GM12891 (cell line): ENCODE results near the gene COL6A3.

Source experiments
- DNase-seq: peaks from one replicate; pipeline ENCODE4 v3.0.0; 2011; ENCODE audit warnings: low spot score; ENCODE audit not compliant: insufficient read length
- FAIRE-seq: peaks from 2 replicates; lab custom pipeline; 2011; peaks lifted over from hg19 to GRCh38; lab: Jason Lieb, UNC
- PAX5 ChIP-seq: IDR thresholded peaks from 2 replicates; pipeline ENCODE4 v1.6.1; 2011; ENCODE audit warnings: low read length, moderate library complexity, mild to moderate bottlenecking; ENCODE audit not compliant: insufficient read depth, severe bottlenecking
- POLR2A ChIP-seq: IDR thresholded peaks from 2 replicates; pipeline ENCODE4 v1.6.1; 2011; ENCODE audit warnings: low read depth, low read length, control low read depth
- POLR2AphosphoS5 ChIP-seq: IDR thresholded peaks from 2 replicates; pipeline ENCODE4 v1.6.1; 2011; ENCODE audit warnings: low read depth, low read length, control low read depth
- POU2F2 ChIP-seq: IDR thresholded peaks from 2 replicates; pipeline ENCODE4 v1.6.1; 2011; ENCODE audit warnings: low read depth, mild to moderate bottlenecking, control low read depth, low read length, moderate library complexity
- SPI1 ChIP-seq: IDR thresholded peaks from 2 replicates; pipeline ENCODE4 v1.6.1; 2011; ENCODE audit warnings: low read depth, low read length, control low read depth
- TAF1 ChIP-seq: IDR thresholded peaks from 2 replicates; pipeline ENCODE4 v1.6.1; 2011; ENCODE audit warnings: low read depth, low read length, control low read depth

COL6A3 gene

DNA sequence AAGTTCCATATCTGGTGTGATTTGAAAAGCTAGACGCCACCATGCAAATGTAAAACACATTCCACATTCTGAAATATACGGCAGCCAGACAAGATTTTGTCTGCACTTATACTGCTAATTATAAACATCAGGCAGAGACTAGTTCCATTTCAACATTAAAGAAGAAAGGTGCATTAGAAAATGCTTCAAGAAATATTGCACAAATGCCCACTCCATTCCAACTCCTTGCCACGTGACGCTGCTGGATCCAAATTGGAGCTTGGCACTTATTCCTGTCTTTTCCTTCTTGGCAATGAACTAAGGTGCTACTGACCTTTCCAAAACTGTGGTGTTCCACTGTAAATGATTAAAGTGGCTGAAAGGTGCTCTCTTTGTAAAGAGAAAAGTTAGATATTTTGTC is 6.3 kb downstream of the COL6A3 start:
- DNase-seq: no peak
- TF ChIP-seq TAF1: no peak
- no peak for TF ChIP-seq SPI1
- TF ChIP-seq POLR2A: no peak
- no peak for TF ChIP-seq POLR2AphosphoS5
- TF ChIP-seq POU2F2: no peak
- no peak for TF ChIP-seq PAX5
- FAIRE-seq: no peak

- no peak for FAIRE-seq
- TF ChIP-seq PAX5 (no peak), TAF1 (no peak), POLR2AphosphoS5 (no peak), SPI1 (no peak), POU2F2 (no peak), POLR2A (no peak)
- no peak for DNase-seq
Measured at GRCh38 chr2:237406371-237406895, 7.5 kb downstream of the COL6A3 start.

DNA sequence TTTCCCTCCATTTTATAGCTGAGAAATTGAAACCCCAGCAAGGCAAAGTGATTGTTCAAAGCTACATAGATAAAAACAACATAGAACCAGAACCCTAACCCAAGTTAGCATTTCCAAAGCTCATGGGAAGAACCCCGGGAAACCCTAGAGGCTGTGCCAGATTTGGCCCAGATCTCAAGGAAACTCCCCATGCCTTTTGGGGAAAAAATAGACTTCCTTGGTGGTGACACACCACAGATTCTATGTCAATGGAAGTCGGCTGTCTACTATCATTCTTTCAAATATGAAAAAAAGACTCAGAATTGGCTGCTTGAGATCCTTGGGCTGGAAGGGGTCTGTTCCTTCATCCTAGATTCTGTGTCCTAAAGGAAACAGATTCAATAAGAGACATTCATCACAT is 8.4 kb downstream of the COL6A3 start:
- TF ChIP-seq POLR2AphosphoS5: no peak
- FAIRE-seq (no peak), DNase-seq (no peak)

GRCh38 chr2:237405006-237405559 is 8.9 kb downstream of the COL6A3 start:
- no peak for DNase-seq
- no peak for FAIRE-seq
- no peak for TF ChIP-seq POLR2AphosphoS5
- no peak for TF ChIP-seq PAX5
- no peak for TF ChIP-seq POLR2A
- TF ChIP-seq TAF1: no peak
- TF ChIP-seq SPI1: no peak
- TF ChIP-seq POU2F2: no peak

GRCh38 chr2:237404413-237404812 is 9.6 kb downstream of the COL6A3 start:
- no peak for FAIRE-seq
- TF ChIP-seq POLR2A (no peak), SPI1 (no peak), POLR2AphosphoS5 (no peak), PAX5 (no peak), POU2F2 (no peak), TAF1 (no peak)
- no peak for DNase-seq

DNA sequence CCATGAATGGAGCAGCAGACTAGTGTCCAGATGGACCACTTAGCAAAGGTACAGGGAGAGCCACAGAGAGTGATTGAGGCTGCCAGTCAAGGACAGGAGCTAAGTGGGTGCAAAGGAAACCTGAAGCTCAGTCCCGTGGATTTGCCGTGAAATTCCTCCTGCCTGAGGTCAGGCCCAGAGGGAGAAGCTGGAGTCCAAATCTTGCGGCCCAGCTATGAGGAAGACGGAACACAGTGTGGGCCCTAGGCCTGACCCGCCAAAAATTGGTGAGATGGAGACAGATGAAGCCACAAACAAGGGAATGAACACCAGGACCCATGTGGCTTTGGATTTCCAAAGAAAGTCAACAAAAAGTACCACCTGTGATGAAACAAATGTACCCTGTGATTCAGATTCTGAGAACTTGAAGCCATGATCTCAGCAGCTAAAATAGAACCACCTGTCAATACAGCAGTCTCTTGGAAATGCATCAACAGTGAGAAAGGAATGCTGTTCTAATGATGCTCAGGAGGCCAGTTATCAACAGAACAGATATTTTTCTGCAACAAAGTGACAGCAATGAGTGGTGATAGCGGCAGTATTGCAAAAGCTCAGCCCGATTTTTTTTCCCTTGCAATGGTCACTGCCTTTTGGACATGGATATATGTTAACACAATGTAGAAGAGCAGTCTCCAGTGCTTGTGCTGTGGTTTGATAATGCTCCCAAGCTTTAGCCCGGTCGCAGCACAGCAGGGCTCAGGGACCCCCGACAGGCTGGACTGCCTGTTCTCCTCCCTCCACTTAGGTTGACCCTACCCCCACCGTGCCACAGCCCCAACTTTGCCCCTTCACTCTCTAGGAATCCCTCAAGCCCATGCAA is 10.7 kb downstream of the COL6A3 start:
- TF ChIP-seq SPI1 (no peak), POLR2AphosphoS5 (no peak), POU2F2 (no peak), POLR2A (no peak), PAX5 (no peak), TAF1 (no peak)
- no peak for DNase-seq
- no peak for FAIRE-seq

DNA sequence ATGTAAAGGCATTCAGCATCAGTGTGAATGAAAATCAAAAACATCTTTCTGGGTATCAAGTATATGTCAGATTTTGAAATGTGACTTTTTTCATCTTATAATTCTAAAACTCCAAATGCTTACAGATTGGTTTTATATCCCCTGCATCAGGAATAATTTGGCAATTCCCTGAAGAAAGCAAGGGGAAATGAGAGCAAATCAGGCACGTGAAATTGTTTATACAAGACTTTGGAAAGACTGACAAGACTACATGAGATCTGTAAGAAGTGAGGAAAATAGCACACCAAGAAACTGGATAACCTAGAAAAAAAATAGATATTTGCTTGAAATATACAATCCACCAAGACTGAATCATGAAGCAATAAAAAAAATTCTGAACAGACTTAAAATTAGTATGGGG is 13.8 kb downstream of the COL6A3 start:
- TF ChIP-seq TAF1 (no peak), PAX5 (no peak), SPI1 (no peak), POLR2A (no peak), POLR2AphosphoS5 (no peak), POU2F2 (no peak)
- DNase-seq: no peak

DNA sequence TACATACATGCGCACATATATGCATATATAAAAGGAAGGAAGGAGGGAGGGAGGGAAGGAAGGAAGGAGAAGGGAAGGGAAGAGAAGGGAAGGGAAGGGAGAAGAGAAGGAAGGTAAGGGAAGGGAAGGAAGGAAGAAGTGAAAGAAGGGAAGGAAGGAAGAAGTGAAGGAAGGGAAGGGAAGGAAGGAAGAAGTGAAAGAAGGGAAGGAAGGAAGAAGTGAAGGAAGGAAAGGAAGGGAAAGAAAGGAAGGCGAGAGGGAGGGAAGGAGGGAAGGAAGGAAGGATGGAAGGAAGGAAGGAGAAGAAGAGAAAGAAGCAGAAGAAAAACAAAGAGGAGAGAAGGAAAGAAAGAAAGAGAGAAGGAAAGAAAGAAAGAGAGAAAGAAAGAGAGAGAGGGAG is 16.9 kb downstream of the COL6A3 start:
- TF ChIP-seq TAF1: no peak
- no peak for TF ChIP-seq POU2F2
- TF ChIP-seq SPI1: no peak
- no peak for TF ChIP-seq PAX5
- TF ChIP-seq POLR2A: no peak
- no peak for DNase-seq
- no peak for FAIRE-seq

More for the DNA sequence above, 13.8 kb downstream of the COL6A3 start:
- FAIRE-seq: no peak

GRCh38 chr2:237393523-237393922 is 20.4 kb downstream of the COL6A3 start:
- FAIRE-seq (no peak), DNase-seq (no peak)
- no peak for TF ChIP-seq SPI1
- no peak for TF ChIP-seq TAF1
- TF ChIP-seq POU2F2: no peak
- no peak for TF ChIP-seq POLR2AphosphoS5
- no peak for TF ChIP-seq PAX5
- no peak for TF ChIP-seq POLR2A

DNA sequence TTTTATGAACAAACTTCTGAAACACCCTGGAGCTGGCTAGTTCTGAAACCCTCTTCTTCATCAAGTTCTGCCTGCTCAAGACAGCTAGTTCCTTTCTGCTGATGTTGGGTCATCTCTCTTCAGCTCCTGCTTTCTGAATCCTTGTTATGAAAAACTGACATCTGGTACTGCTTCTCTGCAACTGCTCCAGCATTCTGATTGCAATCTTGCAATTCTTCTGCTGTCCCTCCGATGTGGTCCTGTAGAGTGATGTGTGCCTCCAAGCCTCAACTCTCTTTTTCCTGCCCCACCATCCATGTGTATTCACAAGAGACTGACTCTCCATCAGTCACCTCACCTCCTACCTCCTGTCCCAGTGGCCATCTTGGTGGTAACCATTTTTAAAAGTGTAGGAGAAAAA is 21.8 kb downstream of the COL6A3 start:
- TF ChIP-seq POLR2AphosphoS5 (no peak), POU2F2 (no peak), TAF1 (no peak), SPI1 (no peak), POLR2A (no peak), PAX5 (no peak)
- FAIRE-seq: no peak
- no peak for DNase-seq
